GM12878 (cell line): ENCODE results near the gene NOTCH1. TPM values are rescaled to one million over a fixed set of nuclear protein-coding genes. Genes with fewer than 3 reads are reported as not detected.

Source experiments
- ATAC-seq: fragments of 200-7000 bp; cut with Tn5 transposase; 3 replicates; pipeline ENCODE4 v1.9.1; 2020; ENCODE audit warnings: mild to moderate bottlenecking, moderate library complexity
- BruUV-seq: library from RNA; stranded (reverse); fragments of 400-500 nt; replicated peaks from 2 replicates; lab custom pipeline; 2021; lab: Mats Ljungman, UMichigan
- CTCF ChIA-PET: fragments of 300-600 bp; sonication (Branson Sonifier 250); formaldehyde crosslinking; extraction: SDS; loops from one replicate; lab custom pipeline; 2021; ENCODE audit warnings: inconsistent platforms; lab: Yijun Ruan, JAX
- POLR2A ChIA-PET: fragments of 350-600 bp; formaldehyde crosslinking; extraction: SDS; loops from one replicate; lab custom pipeline; 2021; ENCODE audit warnings: inconsistent platforms; lab: Charles Lee
- RAD21 ChIA-PET: fragments of 300-600 bp; sonication (Branson Sonifier 250); formaldehyde crosslinking; loops from one replicate; lab custom pipeline; 2023; ENCODE audit warnings: antibody characterized with exemption; ENCODE audit not compliant: unreplicated experiment; lab: Charles Lee
- SMC1A ChIA-PET: fragments of 300-600 bp; sonication (Branson Sonifier 250); formaldehyde crosslinking; loops from one replicate; lab custom pipeline; 2023; ENCODE audit not compliant: unreplicated experiment, uncharacterized antibody; lab: Charles Lee
- DNase-seq: peaks from one replicate; pipeline ENCODE4 v3.0.0-alpha.2; 2011; ENCODE audit warnings: low read depth, low spot score
- FAIRE-seq: peaks from 3 replicates; lab custom pipeline; 2011; peaks lifted over from hg19 to GRCh38; lab: Jason Lieb, UNC
- H2AFZ ChIP-seq: 2 replicates; pipeline ENCODE4 v1.6.0; 2011; ENCODE audit warnings: low read depth, low read length, control low read depth; ENCODE audit not compliant: control insufficient read depth
- H3K27ac ChIP-seq: 2 replicates; pipeline ENCODE4 v1.5.1; 2011; ENCODE audit warnings: control low read depth; ENCODE audit not compliant: control insufficient read depth, insufficient read depth
- H3K27me3 ChIP-seq, 2 experiments: replicated peaks in 1 of 2; 2 replicates each; pipeline versions ENCODE4 v1.6.0 to v1.6.1; 2011; ENCODE audit warnings: low read length in 1 of 2; ENCODE audit not compliant: control insufficient read depth in 2 of 2, insufficient read depth in 2 of 2
- H3K36me3 ChIP-seq, 2 experiments: 2 replicates each; pipeline ENCODE4 v1.5.1; 2011; ENCODE audit warnings: low read length in 1 of 2; ENCODE audit not compliant: control insufficient read depth in 2 of 2, insufficient read depth in 2 of 2
- H3K4me1 ChIP-seq: 2 replicates; pipeline ENCODE4 v1.6.1; 2011; ENCODE audit warnings: mild to moderate bottlenecking, low read length, moderate library complexity, mixed read lengths; ENCODE audit not compliant: control insufficient read depth, insufficient read depth
- H3K4me2 ChIP-seq: 2 replicates; pipeline ENCODE4 v1.6.0; 2011; ENCODE audit warnings: control low read depth; ENCODE audit not compliant: control insufficient read depth, insufficient read depth
- H3K4me3 ChIP-seq: fragments of 200-600 bp; sonication (generic); 2 replicates; pipeline ENCODE4 v1.5.1; 2016
- H3K79me2 ChIP-seq: 2 replicates; pipeline ENCODE4 v1.6.0; 2011; ENCODE audit warnings: low read length; ENCODE audit not compliant: control insufficient read depth, insufficient read depth
- H3K9ac ChIP-seq: 2 replicates; pipeline ENCODE4 v1.8.0; 2011; ENCODE audit warnings: low read length, control low read depth, mixed read lengths; ENCODE audit not compliant: control insufficient read depth, insufficient read depth
- H3K9me3 ChIP-seq: replicated peaks from 3 replicates; pipeline ENCODE4 v1.5.1; 2011; ENCODE audit warnings: mild to moderate bottlenecking, low read length; ENCODE audit not compliant: control insufficient read depth, insufficient read depth
- H4K20me1 ChIP-seq: 2 replicates; pipeline ENCODE4 v1.6.0; 2011; ENCODE audit not compliant: control insufficient read depth, insufficient read depth
- BACH1 ChIP-seq: fragments of 450-650 bp; IDR thresholded peaks from 2 replicates; pipeline ENCODE4 v1.6.1; 2017; ENCODE audit warnings: mild to moderate bottlenecking, borderline replicate concordance
- BCL11A ChIP-seq: IDR thresholded peaks from 2 replicates; pipeline ENCODE4 v1.6.1; 2011; ENCODE audit warnings: low read depth, low read length
- BCLAF1 ChIP-seq: fragments of 450-650 bp; IDR thresholded peaks from 2 replicates; pipeline ENCODE4 v1.6.1; 2017; ENCODE audit warnings: antibody characterized with exemption, mild to moderate bottlenecking, moderate library complexity
- CEBPB ChIP-seq, 2 experiments: fragments of 150-350 bp in 1 of 2; IDR thresholded peaks; 2 replicates each; pipeline ENCODE4 v1.6.1; 2012 to 2014; ENCODE audit warnings: low read depth in 2 of 2, low read length in 2 of 2, borderline replicate concordance in 1 of 2, inconsistent platforms in 1 of 2
- CUX1 ChIP-seq: IDR thresholded peaks from 2 replicates; pipeline ENCODE4 v1.6.1; 2012; ENCODE audit warnings: improper control_type of control experiment, low read depth, low read length; ENCODE audit not compliant: insufficient replicate concordance
- FOXK2 ChIP-seq: fragments of 450-650 bp; IDR thresholded peaks from 2 replicates; pipeline ENCODE4 v1.6.1; 2017; ENCODE audit warnings: mild to moderate bottlenecking, moderate library complexity
- RUNX3 ChIP-seq: IDR thresholded peaks from 2 replicates; pipeline ENCODE4 v1.6.1; 2012; ENCODE audit warnings: low read length, inconsistent platforms
- SMARCA5 ChIP-seq: fragments of 450-650 bp; IDR thresholded peaks from 2 replicates; pipeline ENCODE4 v1.6.1; 2017; ENCODE audit warnings: mild to moderate bottlenecking
- SPI1 ChIP-seq: IDR thresholded peaks from 2 replicates; pipeline ENCODE4 v1.6.1; 2011; ENCODE audit warnings: low read depth, mild to moderate bottlenecking, low read length, moderate library complexity, borderline replicate concordance; ENCODE audit not compliant: insufficient read depth
- TCF7 ChIP-seq: IDR thresholded peaks from 2 replicates; pipeline ENCODE4 v1.6.1; 2014; ENCODE audit warnings: antibody characterized with exemption, borderline replicate concordance
- ZZZ3 ChIP-seq: IDR thresholded peaks from 2 replicates; pipeline ENCODE4 v1.6.1; 2011; ENCODE audit warnings: low read depth; ENCODE audit not compliant: control insufficient read depth, insufficient read length
- WGBS: methylation state at CpG from one replicate; pipeline ENCODE4 v1.1.6; 2016; ENCODE audit warnings: low lambda C conversion rate; ENCODE audit not compliant: insufficient replicate concordance, insufficient coverage; ENCODE audit errors: missing lambda C conversion rate; 5-methylcytosine and 5-hydroxymethylcytosine counted together
- in situ Hi-C: fragments of 300-500 bp; cut with MboI; formaldehyde crosslinking; loops from 9 replicates; pipeline ENCODE4 v1.14.3; 2018; ENCODE audit warnings: mixed read lengths
- intact Hi-C: fragments of 100-400 bp; cut with micrococcal nuclease; formaldehyde crosslinking; loops from one replicate; pipeline ENCODE4 v1.14.2; 2022; ENCODE audit not compliant: unreplicated experiment
- polyA plus RNA-seq, 11 experiments: library from polyadenylated mRNA; depleted of rRNA in 4 of 11; unstranded in 6 of 11; stranded (reverse) in 5 of 11; fragments of >200 nt; fragmentation: Nextera tagmentation in 4 of 11; fragmentation: Illumina TruSeq in 1 of 11; extraction: Ambion mirVana in 4 of 11; extraction: Trizol in 1 of 11; gene quantifications; 1 replicate in 1 of 11; 2 replicates in 10 of 11; pipeline versions ENCODE4 v1.2.1 to v1.2.3, GENCODE V29; 2011 to 2016; ENCODE audit warnings: inconsistent platforms in 2 of 11, missing spikeins in 2 of 11, low read depth in 1 of 11
- total RNA-seq, 4 experiments: library from RNA; depleted of rRNA in 3 of 4; stranded (reverse); fragments of >200 nt in 3 of 4; fragmentation: Illumina TruSeq in 1 of 4; extraction: Trizol in 1 of 4; gene quantifications; 2 replicates each; pipeline versions ENCODE4 v1.2.1 to v1.2.3, GENCODE V29; 2013 to 2021

Gene NOTCH1
- total and polyA plus RNA-seq, 10 of the 15 experiments (the other 5 are each of a cell fraction or from before 2014, with no cell fraction given), result 0.02 to 40.0 (median 3.7) TPM

- TF ChIP-seq CEBPB (IDR thresholded peaks at IDR 0.05; ENCODE audit: borderline replicate concordance in 1 of 2, low read depth in 2 of 2, low read length in 2 of 2) (no peak), FOXK2 (no peak), SPI1 (no peak)
Measured at GRCh38 chr9:136470792-136471469, 74.9 kb downstream of the NOTCH1 start (continued).

- Histone ChIP-seq H3K9me3 (no peaks in the 10 kb centered on the region), H3K27me3 (no peaks in the 10 kb centered on the region), H3K4me2 (no peak overlapping the region), H3K27ac (no peak overlapping the region), H3K9ac (no peak overlapping the region), H2AFZ (no peak overlapping the region), H4K20me1 (peaks cover 2% of the 10 kb centered on the region; the same call in 1 of the 2 replicates), H3K4me3 (no peak overlapping the region), H3K79me2 (no peaks in the 10 kb centered on the region; the same call in 1 of the 2 replicates), H3K36me3 (peaks cover 38% of the 10 kb centered on the region in 2 experiments), H3K4me1 (no peaks in the 10 kb centered on the region)
- FAIRE-seq, result no peak
- POLR2A ChIA-PET, result interaction anchor here (0.6 to 1.1 kb wide), 2 partner anchors 10 to 11 kb away, joined by 3 read pairs; no protein-coding TSS in a partner anchor
- BruUV-seq, result no TSS peak
- RAD21 ChIA-PET, result no interaction called here
- SMC1A ChIA-PET, result no interaction called here
- ATAC-seq, result no peak
- in situ Hi-C loops, result no loop called here
- DNase-seq, result no peak
- 97% methylated on average over 11 of the region's 11 CpGs for WGBS
- CTCF ChIA-PET, result no interaction called here
- intact Hi-C loops, result no loop called here
- TF ChIP-seq BACH1, result no peak
- TF ChIP-seq TCF7, result no peak
- no peak for TF ChIP-seq RUNX3
- TF ChIP-seq CUX1, result no peak
- no peak for TF ChIP-seq BCLAF1
- no peak for TF ChIP-seq ZZZ3
- TF ChIP-seq BCL11A, result no peak
- no peak for TF ChIP-seq SMARCA5
Measured at GRCh38 chr9:136470356-136470755, 75.5 kb downstream of the NOTCH1 start.
